ENCODE results near the gene PMS1. TPM values are rescaled to one million over a fixed set of nuclear protein-coding genes. Genes with fewer than 3 reads are reported as not detected.

Gene PMS1
- total RNA-seq, 6 experiments from 2014 or later, result 18.9 to 22.8 (median 20.5) TPM

DNA sequence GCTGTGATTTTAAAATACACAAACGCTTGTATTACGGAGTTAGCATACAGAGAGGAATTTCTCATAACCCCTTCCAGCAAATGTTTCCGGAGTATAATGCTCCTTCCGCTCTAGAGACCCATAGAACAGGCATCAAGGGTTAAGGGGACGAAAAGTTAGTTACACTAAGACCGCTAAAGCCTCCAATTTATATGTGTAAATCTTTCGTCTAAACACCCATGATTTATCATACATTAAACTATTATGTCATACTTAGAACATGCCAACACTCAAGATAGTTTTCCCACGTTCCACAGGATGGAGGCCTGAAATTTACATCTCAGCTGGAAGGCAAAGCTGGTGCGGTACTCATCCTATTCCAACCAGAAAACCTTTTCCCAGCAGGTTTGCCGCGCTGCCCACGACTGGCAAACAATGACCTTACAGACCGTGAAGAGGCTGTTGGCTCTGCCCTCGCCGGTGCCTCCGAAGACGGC, 761 bp upstream of the PMS1 start:
- H3K4me1 Mint-ChIP-seq (ENCODE audit: low read depth), result peaks cover 44% of the 10 kb centered on the region
- H3K27me3 Mint-ChIP-seq (ENCODE audit: insufficient read depth), result no peaks in the 10 kb centered on the region
- H3K9me3 Mint-ChIP-seq, result no peaks in the 10 kb centered on the region
- DNase-seq, result peak; percentile 17
- H3K27ac Mint-ChIP-seq, result peak overlapping the region; percentile 91
- TF ChIP-seq CTCF (IDR thresholded peaks at IDR 0.05), result no peak
- H3K36me3 Mint-ChIP-seq (ENCODE audit: low read depth), result peaks cover 50% of the 10 kb centered on the region
- H3K4me3 Mint-ChIP-seq, result peak overlapping the region; percentile 93

DNA sequence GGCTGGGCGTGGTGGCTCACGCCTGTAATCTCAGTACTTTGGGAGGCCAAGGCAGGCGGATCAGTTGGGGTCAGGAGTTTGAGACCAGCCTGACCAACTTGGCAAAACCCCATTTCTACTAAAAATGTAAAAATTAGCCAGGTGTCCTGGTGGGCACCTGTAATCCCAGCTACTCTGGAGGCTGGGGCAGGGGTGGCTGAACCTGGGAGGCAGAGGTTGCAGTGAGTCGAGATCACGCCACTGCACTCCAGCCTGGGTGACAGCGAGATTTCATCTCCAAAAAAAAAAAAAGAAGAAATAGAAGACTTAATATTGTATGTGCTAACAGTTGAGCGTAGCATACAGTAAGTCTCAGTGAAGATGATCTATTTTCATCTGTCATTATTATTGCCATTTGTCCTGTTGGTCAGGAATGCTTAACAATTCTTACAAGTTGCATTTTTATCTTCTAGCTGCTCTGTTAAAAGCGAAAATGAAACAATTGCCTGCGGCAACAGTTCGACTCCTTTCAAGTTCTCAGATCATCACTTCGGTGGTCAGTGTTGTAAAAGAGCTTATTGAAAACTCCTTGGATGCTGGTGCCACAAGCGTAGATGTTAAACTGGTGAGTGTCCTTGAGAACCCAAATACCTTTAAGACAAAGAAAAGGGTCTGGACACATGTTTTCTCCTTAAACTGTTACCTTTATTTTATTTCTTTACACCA, 7.2 kb downstream of the PMS1 start:
- TF ChIP-seq CTCF (IDR thresholded peaks at IDR 0.05), result no peak
- H3K27ac Mint-ChIP-seq, result peak overlapping the region; percentile 21; the same call in 1 of the 2 replicates
- no peaks in the 10 kb centered on the region for H3K9me3 Mint-ChIP-seq
- no peaks in the 10 kb centered on the region; the same call in 1 of the 2 replicates for H3K27me3 Mint-ChIP-seq (ENCODE audit: insufficient read depth)
- peaks cover 20% of the 10 kb centered on the region for H3K4me1 Mint-ChIP-seq (ENCODE audit: low read depth)
- H3K36me3 Mint-ChIP-seq (ENCODE audit: low read depth), result peaks cover 12% of the 10 kb centered on the region
- H3K4me3 Mint-ChIP-seq, result peak overlapping the region; percentile 62; the same call in 1 of the 2 replicates
- DNase-seq, result no peak

GRCh38 chr2:189794310-189794709, 10.1 kb downstream of the PMS1 start:
- peaks cover 29% of the 10 kb centered on the region for H3K4me1 Mint-ChIP-seq (ENCODE audit: low read depth)
- DNase-seq, result no peak
- H3K27me3 Mint-ChIP-seq (ENCODE audit: insufficient read depth), result no peaks in the 10 kb centered on the region; the same call in 1 of the 2 replicates
- no peak overlapping the region for H3K4me3 Mint-ChIP-seq
- no peaks in the 10 kb centered on the region for H3K9me3 Mint-ChIP-seq
- peaks cover 6% of the 10 kb centered on the region for H3K36me3 Mint-ChIP-seq (ENCODE audit: low read depth)
- no peak overlapping the region; the same call in 1 of the 2 replicates for H3K27ac Mint-ChIP-seq
- TF ChIP-seq CTCF (IDR thresholded peaks at IDR 0.05), result no peak

DNA sequence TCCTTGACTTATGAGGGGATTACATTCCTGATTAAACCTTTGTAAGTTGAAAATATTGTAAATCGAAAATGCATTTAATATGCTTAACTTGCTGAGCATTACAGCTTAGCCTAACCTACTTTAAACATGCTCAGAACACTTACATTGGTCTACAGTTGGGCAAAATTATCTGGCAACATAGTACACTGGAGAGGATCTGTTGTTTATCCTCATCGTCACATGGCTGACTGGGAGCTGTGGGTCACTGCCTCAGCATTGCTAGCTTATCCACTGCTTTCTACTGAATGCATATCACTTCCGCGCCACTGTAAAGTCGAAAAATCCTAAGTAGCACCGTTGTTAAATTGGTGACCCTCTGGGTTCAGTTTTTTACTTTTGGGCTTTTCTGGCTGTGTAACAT, 13.7 kb downstream of the PMS1 start:
- no peak overlapping the region for H3K4me3 Mint-ChIP-seq
- TF ChIP-seq CTCF (IDR thresholded peaks at IDR 0.05), result no peak
- H3K9me3 Mint-ChIP-seq, result no peaks in the 10 kb centered on the region
- no peak for DNase-seq
- H3K27me3 Mint-ChIP-seq (ENCODE audit: insufficient read depth), result no peaks in the 10 kb centered on the region; the same call in 1 of the 2 replicates
- peak overlapping the region; percentile 20; the same call in 1 of the 2 replicates for H3K27ac Mint-ChIP-seq
- H3K4me1 Mint-ChIP-seq (ENCODE audit: low read depth), result peaks cover 36% of the 10 kb centered on the region
- peaks cover 15% of the 10 kb centered on the region for H3K36me3 Mint-ChIP-seq (ENCODE audit: low read depth)

- Mint-ChIP-seq H3K4me1 (ENCODE audit: low read depth) (peaks cover 36% of the 10 kb centered on the region), H3K9me3 (no peaks in the 10 kb centered on the region), H3K36me3 (ENCODE audit: low read depth) (peaks cover 10% of the 10 kb centered on the region), H3K27me3 (ENCODE audit: insufficient read depth) (no peaks in the 10 kb centered on the region; the same call in 1 of the 2 replicates), H3K27ac (peak overlapping the region; percentile 58), H3K4me3 (no peak overlapping the region)
- peak; percentile 64 for DNase-seq
- TF ChIP-seq CTCF (IDR thresholded peaks at IDR 0.05), result peak; percentile 79
These were observed 14.2 kb downstream of the PMS1 start for GRCh38 chr2:189798312-189799029.

Measured in HFFc6 (cell line).